Measurements from ENCODE around the gene TMEM208.
A peak's percentile ranks its signal among the peaks of the same experiment; 100 is the strongest.

Gene TMEM208

DNA sequence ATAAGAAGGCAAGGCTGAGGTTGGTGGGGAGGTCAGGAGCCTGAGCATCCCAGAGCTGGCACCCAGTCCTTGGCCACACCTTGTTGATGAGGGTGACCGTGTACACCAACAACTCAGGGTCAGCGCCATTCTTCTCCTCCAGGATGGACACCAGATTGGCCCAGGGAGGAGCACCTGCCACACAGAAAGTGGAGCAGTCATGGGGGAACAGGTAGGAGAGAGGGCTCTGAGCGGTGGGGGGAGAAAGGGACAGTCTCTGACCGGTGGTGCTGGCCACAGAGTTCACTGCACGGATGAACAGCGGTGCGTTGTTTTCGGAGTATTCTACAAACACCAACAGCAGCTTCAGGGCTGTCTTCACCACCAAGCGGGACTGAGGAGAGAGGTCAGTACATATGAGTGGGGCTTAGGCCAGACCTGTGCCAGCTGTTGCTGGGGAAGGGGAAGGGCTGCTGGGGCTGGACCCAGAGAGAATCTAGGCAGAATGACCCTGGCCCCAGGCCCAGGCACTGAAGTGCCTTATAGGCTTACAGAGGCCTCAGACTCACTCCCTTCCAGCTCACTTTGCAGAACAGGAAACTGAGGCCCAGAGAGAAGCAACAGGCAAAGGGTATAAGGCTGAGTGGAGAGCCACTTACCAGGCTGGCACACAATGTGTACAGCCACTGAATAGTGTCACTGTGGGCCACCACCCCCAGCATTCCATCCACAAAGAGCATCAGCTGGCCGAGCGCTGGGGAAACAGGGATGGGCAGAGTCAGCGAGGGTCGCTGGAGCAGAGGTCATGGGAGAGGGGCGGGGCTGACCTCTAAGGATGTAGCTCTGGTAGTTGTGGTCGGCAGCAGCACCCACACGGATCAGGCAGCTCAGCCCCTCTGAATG is 10.7 kb downstream of the TMEM208 start:
- no peak for DNase-seq

GRCh38 chr16:67238278-67238575 is 11.3 kb downstream of the TMEM208 start:
- no peak for DNase-seq

DNA sequence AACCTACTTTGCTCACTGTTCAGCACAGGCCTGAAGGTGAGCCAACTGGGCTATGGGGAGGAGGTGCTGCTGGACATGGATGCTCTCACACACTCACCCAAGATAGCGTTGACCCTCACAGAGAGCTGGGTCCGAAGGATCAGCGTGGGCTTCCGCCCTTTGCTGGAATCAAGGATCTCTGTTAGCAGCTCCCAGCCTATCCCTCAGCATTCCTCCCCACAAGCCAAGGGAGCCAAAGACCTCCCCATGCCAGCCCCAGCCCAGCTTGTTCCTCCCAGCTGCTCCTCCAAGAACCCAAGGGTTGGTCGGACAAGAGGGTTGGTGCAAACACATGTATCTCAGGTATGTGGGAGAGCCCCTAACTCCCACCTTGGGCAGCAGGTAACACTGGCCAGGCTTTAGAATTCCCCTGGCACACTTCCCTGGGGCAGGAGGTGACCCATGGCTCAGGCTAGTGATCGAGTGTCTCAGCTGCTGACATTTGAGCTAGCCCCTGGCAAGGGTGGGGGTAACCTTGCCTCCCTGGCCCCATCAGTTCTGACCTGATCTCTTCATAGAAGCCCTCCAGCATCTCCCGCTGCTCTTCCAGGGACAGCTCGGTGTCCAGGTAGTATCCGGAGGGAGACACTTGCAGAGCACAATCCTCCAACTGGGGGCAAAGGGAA is 12.0 kb downstream of the TMEM208 start:
- no peak for DNase-seq

- DNase-seq: no peak
Observed at GRCh38 chr16:67240506-67240905, 13.6 kb downstream of the TMEM208 start.

DNA sequence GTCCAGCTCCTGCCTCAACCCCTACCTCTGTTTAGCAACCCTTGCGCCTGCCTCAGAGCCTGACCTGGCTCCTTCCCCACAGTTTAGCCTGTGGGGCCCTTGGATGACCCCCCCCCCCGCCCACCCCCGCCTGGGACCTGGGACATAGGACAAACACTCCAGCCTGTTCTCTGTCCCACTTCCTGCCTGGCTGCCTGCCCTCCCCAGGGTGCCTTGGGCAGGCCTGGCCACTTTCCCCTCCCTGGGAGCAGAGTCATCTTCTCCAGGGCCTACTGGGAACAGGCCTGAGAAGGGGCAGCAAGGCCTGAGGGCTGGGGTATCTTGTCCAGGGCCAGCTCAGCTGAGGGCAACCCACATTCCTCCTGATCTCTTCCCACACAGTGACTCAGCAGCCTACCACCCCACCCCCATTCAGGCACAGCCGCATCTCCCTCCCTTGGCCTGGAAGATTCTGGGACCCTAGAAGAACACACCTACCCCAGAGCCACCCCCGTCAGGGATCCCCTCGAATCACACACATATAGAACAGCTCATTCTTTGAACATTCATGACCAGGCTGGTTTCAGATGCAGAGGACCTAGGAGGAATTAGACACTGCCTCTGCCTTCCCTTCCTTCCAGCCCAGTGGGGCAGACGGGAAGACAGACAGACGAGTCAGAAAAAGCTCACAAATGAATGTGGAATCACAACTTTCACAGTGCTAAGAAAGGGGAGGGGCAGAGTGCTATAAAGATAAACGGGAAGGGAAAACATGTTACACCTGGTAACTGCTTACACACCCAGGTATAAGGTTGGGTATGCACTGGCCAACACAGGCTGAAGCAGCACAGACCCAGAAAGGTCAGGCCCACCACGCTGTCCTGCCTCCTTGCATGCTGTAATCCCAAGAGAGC is 14.3 kb downstream of the TMEM208 start:
- DNase-seq: no peak

DNA sequence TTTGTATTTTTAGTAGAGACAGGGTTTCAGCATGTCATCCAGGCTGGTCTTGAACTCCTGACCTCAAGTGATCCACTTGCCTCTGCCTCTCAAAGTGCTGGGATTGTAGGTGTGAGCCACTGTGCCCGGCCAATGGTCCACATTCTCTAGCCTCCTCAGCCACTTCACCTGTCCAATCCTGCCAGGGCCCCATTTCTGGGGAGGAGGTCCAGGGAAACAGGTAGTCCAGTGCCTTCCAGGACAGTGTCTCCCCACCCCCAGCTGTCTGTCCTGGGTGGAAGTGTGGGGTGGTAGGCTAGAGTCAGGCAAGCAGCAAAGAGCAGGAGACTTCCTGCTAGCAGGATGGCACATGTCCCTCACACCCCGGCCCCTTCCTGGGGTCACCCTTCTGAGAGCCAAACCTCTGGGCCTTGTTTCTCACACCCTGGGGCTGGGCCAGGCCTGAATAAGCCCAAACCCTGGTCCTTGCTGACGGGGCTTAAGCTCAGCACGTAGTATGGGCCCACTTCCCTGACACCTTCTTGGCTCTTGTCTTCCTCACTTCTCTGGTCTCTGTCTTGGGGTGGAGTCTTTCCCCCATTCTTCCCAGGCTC is 15.3 kb downstream of the TMEM208 start:
- DNase-seq: no peak

GRCh38 chr16:67243481-67243880 is 16.6 kb downstream of the TMEM208 start:
- no peak for DNase-seq

DNA sequence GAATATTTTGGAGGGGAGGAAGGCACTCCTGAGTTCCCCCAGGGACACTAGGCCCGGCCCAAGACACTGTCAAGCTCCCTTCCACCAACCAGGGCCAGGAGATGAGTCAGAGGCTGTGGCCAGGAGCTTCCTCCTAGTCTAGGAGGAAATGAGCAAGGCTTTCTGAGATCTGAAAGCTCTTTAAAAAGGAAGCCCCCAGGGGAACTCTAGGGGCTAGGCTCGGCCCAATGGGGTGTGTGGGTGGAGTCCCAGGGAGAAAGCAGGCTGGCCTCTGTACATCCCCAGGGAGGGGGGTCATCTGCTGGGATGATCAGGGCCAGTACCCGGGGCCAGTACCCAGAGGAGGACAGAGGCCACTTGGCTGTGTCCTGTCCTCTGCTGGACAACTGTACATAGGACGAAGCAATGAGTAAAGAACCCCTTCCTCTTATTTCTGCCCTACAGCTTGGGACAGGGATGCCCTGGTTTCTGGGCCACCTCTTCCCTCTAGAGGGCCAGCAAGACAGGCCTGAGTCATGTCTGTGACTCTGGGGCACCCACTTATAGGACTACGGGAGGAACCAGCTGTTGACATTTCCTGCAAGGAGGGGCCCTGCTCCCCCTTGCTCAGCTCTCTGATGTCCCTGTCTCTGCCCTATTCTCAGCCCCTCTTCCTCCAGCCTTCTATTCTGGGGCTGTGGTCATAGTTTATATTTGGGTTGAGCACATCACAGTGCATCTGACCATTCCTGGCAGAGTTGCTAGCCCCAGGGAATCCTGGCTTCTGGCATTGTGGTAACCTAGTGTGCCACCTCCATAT is 17.7 kb downstream of the TMEM208 start:
- peak; percentile 69 for DNase-seq

- no peak for DNase-seq
Observed at GRCh38 chr16:67245186-67245585, 18.3 kb downstream of the TMEM208 start.

- no peak for DNase-seq
Observed at GRCh38 chr16:67245674-67246080, 18.7 kb downstream of the TMEM208 start.

GRCh38 chr16:67246081-67246755 is 19.3 kb downstream of the TMEM208 start:
- peak; percentile 19 for DNase-seq

GRCh38 chr16:67246756-67247191 is 19.8 kb downstream of the TMEM208 start:
- DNase-seq: peak; percentile 27

GRCh38 chr16:67247192-67248072 is 20.5 kb downstream of the TMEM208 start, which contains the start of gene FHOD1:
Gene FHOD1 (minus strand): TSS chr16:67247481. CDS start chr16:67247410, 71 bp downstream.
- peak; percentile 92 for DNase-seq

GRCh38 chr16:67248073-67248400 is 21.1 kb downstream of the TMEM208 start:
- no peak for DNase-seq

DNA sequence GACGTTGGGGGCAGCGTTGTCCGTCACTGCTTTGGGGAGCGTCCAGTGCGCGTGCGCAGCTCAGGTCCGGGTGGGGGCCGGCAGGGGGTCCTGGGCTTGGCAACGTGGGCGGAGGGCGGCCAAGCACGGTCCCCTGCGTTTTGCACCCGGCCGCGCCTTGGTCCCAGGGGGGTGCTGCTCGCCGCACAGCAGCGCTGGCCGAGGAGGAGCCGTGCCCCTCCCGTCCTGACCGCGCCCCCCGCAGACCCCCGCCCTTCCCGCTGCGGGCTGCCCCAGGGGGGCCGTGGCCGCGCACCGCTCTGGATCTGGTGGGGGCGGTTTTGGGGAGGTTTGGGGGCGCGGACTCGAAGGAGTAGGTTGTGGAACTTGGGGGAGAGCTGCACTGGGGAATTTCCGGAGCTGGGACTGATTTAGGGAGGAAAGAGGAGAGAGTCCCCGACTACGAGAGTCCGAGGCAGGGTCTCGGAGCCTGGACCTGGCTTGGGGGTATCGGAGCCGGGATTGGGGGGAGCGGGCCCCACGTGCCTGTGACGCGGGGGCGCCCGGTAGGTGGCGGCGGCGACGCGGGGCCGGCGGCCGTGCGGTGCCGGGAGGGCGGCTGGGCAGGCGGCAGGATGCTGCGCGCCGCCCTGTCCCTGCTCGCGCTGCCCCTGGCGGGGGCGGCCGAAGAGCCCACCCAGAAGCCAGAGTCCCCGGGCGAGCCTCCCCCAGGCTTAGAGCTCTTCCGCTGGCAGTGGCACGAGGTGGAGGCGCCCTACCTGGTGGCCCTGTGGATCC is 21.7 kb downstream of the TMEM208 start, which contains the start of gene SLC9A5:
SLC9A5 (plus strand) TSS at position 579 of the 777 bp plus-strand sequence; CDS start at position 615, 36 bp downstream.
- DNase-seq: no peak

DNA sequence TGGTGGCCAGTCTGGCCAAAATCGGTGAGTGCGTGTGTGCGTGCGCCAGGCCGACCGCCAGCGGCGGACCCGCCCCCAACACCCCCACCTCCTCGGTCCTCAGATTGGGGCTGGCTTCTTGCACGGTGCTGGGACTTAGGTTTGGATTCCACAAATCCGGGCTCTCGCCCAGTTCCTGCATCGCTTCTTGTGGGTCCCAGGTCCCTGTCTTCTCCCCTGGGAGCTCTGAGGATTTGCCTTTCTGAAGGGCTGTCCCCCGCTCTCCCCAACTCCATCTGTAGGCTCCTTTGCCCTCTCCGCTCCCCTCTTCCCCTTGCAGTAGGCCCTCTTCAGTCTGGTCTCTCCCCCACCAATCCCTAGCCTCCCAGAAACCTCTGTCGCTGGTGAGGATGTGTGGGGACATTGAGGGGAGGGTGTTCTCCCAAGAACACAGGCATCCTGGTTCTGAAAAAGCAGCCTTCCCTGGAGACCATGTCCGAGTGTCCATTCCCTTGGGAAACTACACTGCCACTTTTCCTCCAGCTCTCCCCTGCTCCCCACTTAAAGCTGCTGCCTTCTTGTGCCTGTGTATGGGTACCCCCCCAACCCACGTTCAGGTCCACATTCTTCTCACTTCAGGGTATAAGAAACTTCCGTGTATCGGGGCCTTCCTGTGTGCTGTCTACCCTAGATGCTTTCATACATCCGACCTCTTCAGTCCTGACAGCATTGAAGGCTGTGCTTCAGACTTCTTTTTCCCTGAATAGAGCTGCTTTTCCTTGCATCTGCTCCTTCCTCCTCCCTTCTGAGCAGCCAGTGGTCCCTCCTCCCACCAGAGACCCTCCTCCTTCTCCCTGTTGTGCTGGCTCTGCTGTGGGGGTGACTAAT is 22.5 kb downstream of the TMEM208 start:
- no peak for DNase-seq

DNA sequence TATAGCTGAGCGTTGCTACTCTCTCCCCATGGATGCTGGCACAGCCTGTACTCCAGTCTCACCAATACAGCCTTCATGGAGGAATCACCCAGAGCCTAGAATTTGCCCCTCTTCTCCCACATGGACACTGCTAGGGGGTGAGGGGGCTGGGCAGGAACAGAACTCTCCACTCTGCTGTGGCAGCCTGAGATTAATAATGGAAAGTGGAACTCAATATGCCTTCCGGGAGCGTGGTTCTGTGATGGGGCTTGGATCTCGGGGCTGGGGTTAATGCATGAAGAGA is 23.1 kb downstream of the TMEM208 start:
- DNase-seq: no peak

DNA sequence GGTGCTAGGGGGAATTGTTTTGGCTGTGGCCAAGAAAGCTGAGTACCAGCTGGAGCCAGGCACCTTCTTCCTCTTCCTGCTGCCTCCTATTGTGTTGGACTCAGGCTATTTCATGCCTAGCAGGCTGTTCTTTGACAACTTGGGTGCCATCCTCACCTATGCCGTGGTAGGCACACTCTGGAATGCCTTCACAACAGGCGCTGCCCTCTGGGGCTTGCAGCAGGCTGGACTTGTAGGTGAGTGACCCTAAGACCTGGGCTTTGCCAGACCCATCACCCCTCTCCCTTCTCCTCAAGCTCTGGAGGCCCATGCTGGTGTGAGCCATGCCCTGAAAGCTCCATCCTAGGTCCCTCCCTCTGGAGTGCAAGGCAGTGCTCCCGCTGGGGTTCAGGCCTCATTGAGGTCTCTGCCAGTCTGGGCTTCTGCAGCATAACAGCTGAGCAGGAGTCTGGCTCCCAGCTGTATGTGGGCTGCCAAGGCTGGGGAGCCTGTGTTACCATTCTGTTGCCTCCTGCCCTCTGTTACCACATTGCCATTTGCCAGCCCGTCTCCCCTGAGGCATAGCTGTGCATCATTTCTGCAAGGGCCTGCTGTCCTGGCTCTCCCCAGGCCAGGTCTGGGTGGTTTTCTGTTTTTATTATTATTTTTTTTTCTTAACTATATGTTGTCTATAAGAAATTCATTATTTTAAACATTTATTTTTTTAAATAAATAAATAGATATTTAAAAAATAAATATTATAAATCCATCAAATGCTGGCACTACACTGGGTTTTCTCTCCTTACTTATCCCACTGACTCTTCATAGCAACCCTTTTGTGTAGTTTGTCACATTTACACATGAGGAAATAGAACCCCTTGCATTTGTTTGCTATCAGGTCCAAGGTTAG is 25.9 kb downstream of the TMEM208 start:
- DNase-seq: no peak
